BJ (cell line): ENCODE results near the gene ULBP2. TPM values are rescaled to one million over a fixed set of nuclear protein-coding genes. Genes with fewer than 3 reads are reported as not detected.
"Not testable (repeated sequence)": the region's sequence is repeated elsewhere in the genome, so short reads cannot be mapped to it uniquely, and the experiment has no call there.

Experiments used
- CTCF ChIA-PET: fragments of 350-600 bp; formaldehyde crosslinking; extraction: SDS; loops from one replicate; lab custom pipeline; 2021; ENCODE audit warnings: antibody characterized with exemption, inconsistent platforms; lab: Yijun Ruan, JAX
- POLR2A ChIA-PET: fragments of 300-600 bp; sonication (Branson Sonifier 250); formaldehyde crosslinking; extraction: SDS; loops from one replicate; lab custom pipeline; 2021; ENCODE audit warnings: antibody characterized with exemption; lab: Charles Lee
- DNase-seq: peaks from one replicate; pipeline ENCODE4 v3.0.0-alpha.2; 2011; ENCODE audit warnings: low read depth
- H3K27me3 ChIP-seq: 2 replicates; pipeline ENCODE4 v1.6.0; 2011; ENCODE audit warnings: low read length; ENCODE audit not compliant: control insufficient read depth, insufficient read depth
- H3K36me3 ChIP-seq: 2 replicates; pipeline ENCODE4 v1.5.1; 2011; ENCODE audit warnings: low read length; ENCODE audit not compliant: control insufficient read depth, insufficient read depth
- H3K4me3 ChIP-seq: 2 replicates; pipeline ENCODE4 v1.5.1; 2011; ENCODE audit warnings: low read depth, mild to moderate bottlenecking, control low read depth, low read length
- polyA plus RNA-seq: library from polyadenylated mRNA; depleted of rRNA; stranded (reverse); fragments of >200 nt; gene quantifications from 2 replicates; pipeline ENCODE4 v1.2.3, GENCODE V29; 2011
- TF ChIP-seq, protein P1 (sequence below): IDR thresholded peaks from 2 replicates; pipeline ENCODE4 v1.5.1; 2011; ENCODE audit warnings: low read depth, mild to moderate bottlenecking, control low read depth, inconsistent platforms, low read length, moderate library complexity; ENCODE audit not compliant: insufficient read depth

The ULBP2 gene
- polyA plus RNA-seq, 1 experiment, result 22.8 TPM

DNA sequence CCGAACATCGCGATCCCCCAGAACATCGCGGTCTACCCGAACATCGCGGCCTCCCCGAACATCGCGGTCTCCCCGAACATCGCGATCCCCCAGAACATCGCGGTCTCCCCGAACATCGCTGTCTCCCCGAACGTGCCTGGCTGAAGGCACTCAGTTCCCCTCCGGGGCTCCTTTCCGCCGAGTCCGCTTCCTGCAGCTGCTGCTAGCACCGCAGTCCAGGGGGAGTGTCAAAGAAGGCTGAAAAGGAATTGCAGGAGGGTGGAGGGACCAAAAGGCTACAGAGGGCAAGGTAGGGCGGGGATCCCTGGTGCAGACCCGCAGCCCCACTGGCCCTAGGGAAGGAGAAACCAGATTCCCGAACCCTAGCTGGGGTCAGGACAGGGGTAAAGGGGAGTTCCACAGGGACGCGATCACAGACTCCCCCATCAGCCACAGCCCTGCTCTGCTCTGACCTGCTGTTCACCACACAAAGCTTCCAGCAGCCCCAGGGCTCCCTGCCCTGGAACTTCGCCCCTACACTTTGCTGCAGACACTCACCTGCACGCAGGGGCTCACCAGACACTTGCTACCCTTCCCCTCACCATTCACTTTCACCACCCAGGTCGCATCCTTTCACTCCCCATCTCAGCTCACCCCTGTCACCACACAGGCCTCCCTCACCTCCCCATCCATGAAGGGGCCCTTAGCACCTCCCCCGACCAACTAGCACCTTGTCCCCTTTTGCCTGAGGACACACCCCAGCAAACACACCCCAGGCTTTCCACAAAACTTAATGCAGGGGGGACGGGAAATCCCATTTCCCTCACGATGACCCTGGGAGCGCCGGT lies 23.6 kb downstream of the ULBP2 start:
- ChIA-PET POLR2A (no interaction called here), CTCF (no interaction called here)
- no peak for DNase-seq
- H3K4me3 ChIP-seq, result peak overlapping the region; percentile 45
- TF ChIP-seq, protein P1, sequence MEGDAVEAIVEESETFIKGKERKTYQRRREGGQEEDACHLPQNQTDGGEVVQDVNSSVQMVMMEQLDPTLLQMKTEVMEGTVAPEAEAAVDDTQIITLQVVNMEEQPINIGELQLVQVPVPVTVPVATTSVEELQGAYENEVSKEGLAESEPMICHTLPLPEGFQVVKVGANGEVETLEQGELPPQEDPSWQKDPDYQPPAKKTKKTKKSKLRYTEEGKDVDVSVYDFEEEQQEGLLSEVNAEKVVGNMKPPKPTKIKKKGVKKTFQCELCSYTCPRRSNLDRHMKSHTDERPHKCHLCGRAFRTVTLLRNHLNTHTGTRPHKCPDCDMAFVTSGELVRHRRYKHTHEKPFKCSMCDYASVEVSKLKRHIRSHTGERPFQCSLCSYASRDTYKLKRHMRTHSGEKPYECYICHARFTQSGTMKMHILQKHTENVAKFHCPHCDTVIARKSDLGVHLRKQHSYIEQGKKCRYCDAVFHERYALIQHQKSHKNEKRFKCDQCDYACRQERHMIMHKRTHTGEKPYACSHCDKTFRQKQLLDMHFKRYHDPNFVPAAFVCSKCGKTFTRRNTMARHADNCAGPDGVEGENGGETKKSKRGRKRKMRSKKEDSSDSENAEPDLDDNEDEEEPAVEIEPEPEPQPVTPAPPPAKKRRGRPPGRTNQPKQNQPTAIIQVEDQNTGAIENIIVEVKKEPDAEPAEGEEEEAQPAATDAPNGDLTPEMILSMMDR, result no peak
- H3K36me3 ChIP-seq, result no peaks in the 10 kb centered on the region
- peaks cover 38% of the 10 kb centered on the region for H3K27me3 ChIP-seq

DNA sequence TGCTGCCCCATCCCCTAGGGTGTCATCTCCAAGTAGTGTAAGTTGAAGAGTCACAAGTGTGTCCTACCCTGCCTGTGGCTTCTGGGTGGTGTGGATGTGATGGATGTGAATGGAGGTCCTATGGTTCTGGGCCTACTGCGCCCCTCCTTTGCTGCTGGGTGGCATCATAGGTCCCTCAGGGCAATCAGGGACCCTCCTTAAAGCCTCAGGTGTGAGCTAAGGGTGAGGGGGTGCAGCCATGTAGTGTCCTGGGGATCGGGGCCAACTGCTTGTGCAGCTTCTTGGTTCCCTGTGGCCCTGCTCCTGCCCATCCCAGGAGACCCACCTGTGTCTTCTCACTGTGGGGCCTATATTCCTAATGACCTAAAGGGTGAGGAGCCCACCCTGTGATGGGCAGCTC lies 24.5 kb downstream of the ULBP2 start:
- H3K36me3 ChIP-seq, DNase-seq, CTCF ChIA-PET, H3K4me3 ChIP-seq, POLR2A ChIA-PET: not testable (repeated sequence)
- H3K27me3 ChIP-seq, result peaks cover 35% of the 10 kb centered on the region

GRCh38 chr6:149967591-149967990 lies 25.8 kb downstream of the ULBP2 start:
- no peak for DNase-seq
- POLR2A ChIA-PET, result no interaction called here
- TF ChIP-seq, protein P1, result no peak
- CTCF ChIA-PET, result interaction anchor here (0.5 kb wide), 1 partner anchor 701 kb away, joined by 3 read pairs; no protein-coding TSS in a partner anchor
- Histone ChIP-seq H3K27me3 (peaks cover 35% of the 10 kb centered on the region), H3K4me3 (no peak overlapping the region), H3K36me3 (no peaks in the 10 kb centered on the region)

- DNase-seq, H3K4me3 ChIP-seq, H3K36me3 ChIP-seq, POLR2A ChIA-PET: not testable (repeated sequence)
- CTCF ChIA-PET, result interaction anchor here (0.7 kb wide), 1 partner anchor 221 kb away, joined by 3 read pairs; no protein-coding TSS in a partner anchor
- peaks cover 35% of the 10 kb centered on the region for H3K27me3 ChIP-seq
Measured at GRCh38 chr6:149967999-149968398, 26.2 kb downstream of the ULBP2 start.

DNA sequence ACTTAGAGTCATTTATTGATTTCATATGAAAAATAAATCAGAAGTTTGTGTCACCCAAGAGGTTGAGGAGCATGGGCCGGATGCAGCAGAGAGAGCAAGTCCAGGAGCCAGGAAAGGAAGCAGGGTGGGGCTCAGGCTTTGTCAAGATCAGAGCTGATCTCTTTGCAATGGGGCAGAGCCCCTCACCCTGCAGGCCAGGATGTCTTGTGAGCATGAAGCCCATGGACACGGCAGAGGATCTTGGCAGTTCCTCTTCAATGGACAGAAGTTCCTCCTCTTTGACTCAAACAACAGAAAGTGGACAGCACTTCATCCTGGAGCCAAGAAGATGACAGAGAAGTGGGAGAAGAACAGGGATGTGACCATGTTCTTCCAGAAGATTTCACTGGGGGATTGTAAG lies 27.1 kb downstream of the ULBP2 start:
- DNase-seq, POLR2A ChIA-PET, H3K36me3 ChIP-seq, H3K4me3 ChIP-seq, CTCF ChIA-PET: not testable (repeated sequence)
- peaks cover 35% of the 10 kb centered on the region for H3K27me3 ChIP-seq

GRCh38 chr6:149969635-149970034 lies 27.8 kb downstream of the ULBP2 start:
- H3K36me3 ChIP-seq, result no peaks in the 10 kb centered on the region
- DNase-seq, result no peak
- POLR2A ChIA-PET, result no interaction called here
- CTCF ChIA-PET, result no interaction called here
- TF ChIP-seq, protein P1, result no peak
- no peak overlapping the region for H3K4me3 ChIP-seq
- H3K27me3 ChIP-seq, result peaks cover 31% of the 10 kb centered on the region

- peaks cover 30% of the 10 kb centered on the region for H3K27me3 ChIP-seq
- H3K4me3 ChIP-seq, H3K36me3 ChIP-seq, DNase-seq, POLR2A ChIA-PET: not testable (repeated sequence)
- CTCF ChIA-PET, result interaction anchor here (0.6 kb wide), 1 partner anchor 35 kb away, joined by 4 read pairs; no protein-coding TSS in a partner anchor
Measured at GRCh38 chr6:149974394-149974793, 32.6 kb downstream of the ULBP2 start.
